ENCODE results near the gene ESPNL. TPM values are rescaled to one million over a fixed set of nuclear protein-coding genes. Genes with fewer than 3 reads are reported as not detected.

ESPNL gene
- total and polyA plus RNA-seq, 9 of the 15 experiments (the other 6 are each of a cell fraction or from before 2014, with no cell fraction given), result 0.03 to 0.09 (median 0.05) TPM; not detected in 3

DNA sequence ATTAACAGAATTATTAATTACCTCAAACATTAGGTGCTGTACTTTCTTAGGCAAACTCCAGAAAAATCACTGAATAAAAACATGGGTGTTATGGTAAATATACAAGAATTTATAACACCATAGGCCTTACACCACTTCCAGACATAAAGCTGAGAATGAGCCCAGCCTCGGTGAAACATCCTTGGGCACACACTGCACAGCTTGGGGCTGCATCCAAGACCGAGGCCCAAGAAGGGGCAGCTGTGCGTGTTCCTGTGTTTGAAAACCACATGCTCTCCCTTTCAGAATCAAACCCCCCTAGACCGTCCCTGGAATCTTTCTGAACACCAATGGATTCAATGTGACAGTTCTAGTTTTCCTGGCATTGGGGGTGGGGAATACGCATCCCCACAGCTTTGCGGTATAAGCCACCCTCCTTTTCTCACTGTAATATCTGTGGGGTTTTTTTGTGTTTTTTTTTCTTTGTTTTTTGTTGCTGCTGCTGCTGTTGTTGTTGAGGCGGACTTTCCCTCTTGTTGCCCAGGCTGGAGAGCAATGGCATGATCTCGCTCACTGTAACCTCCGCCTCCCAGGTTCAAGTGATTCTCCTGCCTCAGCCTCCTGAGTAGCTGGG lies 71.5 kb downstream of the ESPNL start (continued):
- no peak for TF ChIP-seq ZC3H4 (CRISPR knock-in tag; IDR thresholded peaks at IDR 0.05; ENCODE audit: borderline replicate concordance)

DNA sequence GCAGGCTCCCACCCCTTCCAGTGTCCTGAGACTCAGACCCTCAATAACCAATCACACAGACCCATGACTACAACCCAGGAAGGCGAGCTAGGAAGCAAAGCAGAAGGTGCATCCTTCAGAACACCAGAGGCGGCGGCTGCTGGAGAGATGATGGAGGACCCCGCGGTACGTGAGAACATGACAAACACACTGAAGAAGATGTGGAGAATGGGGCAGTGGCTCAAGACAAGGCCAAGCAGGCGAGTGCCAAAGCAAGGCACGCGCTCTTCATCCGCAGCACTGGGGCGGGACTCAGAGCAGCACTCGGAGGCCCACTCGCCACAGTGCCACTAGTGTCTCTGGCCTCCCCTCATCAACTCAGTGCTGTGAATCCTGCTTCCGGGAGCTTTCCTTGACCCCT lies 72.3 kb downstream of the ESPNL start:
- in situ Hi-C loops (cut with MboI), result no loop called here
- no peak for FAIRE-seq
- no peaks in the 10 kb centered on the region for H3K27me3 ChIP-seq (ENCODE audit: control insufficient read depth in 2 of 2, insufficient read depth in 2 of 2, low read length in 2 of 2)
- no peak overlapping the region for H3K4me2 ChIP-seq (ENCODE audit: insufficient read depth, low read length)
- no peak overlapping the region for H3K27ac ChIP-seq (ENCODE audit: extremely low read depth, low read depth, low read length)
- peaks cover 18 to 29% of the 10 kb centered on the region in 2 experiments for H3K4me1 ChIP-seq (replicated peaks in 1 of 2; ENCODE audit: control insufficient read depth in 2 of 2, insufficient read depth in 2 of 2, low read length in 2 of 2)
- H2AFZ ChIP-seq (ENCODE audit: low read depth, low read length), result no peak overlapping the region
- H3K4me3 ChIP-seq, result no peak overlapping the region
- DNase-seq (ENCODE audit: extremely low read depth in 1 of 4, low spot score in 3 of 4), result no peak
- no peaks in the 10 kb centered on the region for H3K9me3 ChIP-seq (replicated peaks; ENCODE audit: control insufficient read depth, insufficient read depth, low read depth, low read length)
- H3K9ac ChIP-seq (ENCODE audit: insufficient read depth in 1 of 2, low read depth in 2 of 2, low read length in 2 of 2), result no peak overlapping the region; a peak in 1 of 4 replicates
- WGBS (ENCODE audit: insufficient coverage, low coverage, missing lambda C conversion rate), result 95% methylated on average over 8 of the region's 14 CpGs
- POLR2A ChIA-PET, result interaction anchor here (0.5 kb wide), 1 partner anchor 14 kb away, joined by 3 read pairs; no protein-coding TSS in a partner anchor
- no peaks in the 10 kb centered on the region; the same call in 2 of the 3 replicates for H3K79me2 ChIP-seq (ENCODE audit: control insufficient read depth, insufficient read depth, low read length)
- no peaks in the 10 kb centered on the region for H4K20me1 ChIP-seq (replicated peaks; ENCODE audit: control insufficient read depth, insufficient read depth, low read length)
- CTCF ChIA-PET (ENCODE audit: low intra/inter-chr PET ratio), result no interaction called here
- peaks cover 65% of the 10 kb centered on the region for H3K36me3 ChIP-seq (ENCODE audit: control insufficient read depth, insufficient read depth, low read length)
- no peak for TF ChIP-seq GABPB2 (CRISPR knock-in tag; conservative IDR thresholded peaks at IDR 0.05)
- 0 out of 2 replicates have a peak, but pooled peaks have one; percentile 26 for TF ChIP-seq POLR2G (IDR thresholded peaks at IDR 0.05; ENCODE audit: low read depth, low read length)
- intact Hi-C loops (cut with micrococcal nuclease), result no loop called here
- BruUV-seq (replicated peaks), result no TSS peak
- ATAC-seq, result no peak
- peaks cover 4% of the 10 kb centered on the region for H3K9me1 ChIP-seq (ENCODE audit: control insufficient read depth, insufficient read depth, low read length)

DNA sequence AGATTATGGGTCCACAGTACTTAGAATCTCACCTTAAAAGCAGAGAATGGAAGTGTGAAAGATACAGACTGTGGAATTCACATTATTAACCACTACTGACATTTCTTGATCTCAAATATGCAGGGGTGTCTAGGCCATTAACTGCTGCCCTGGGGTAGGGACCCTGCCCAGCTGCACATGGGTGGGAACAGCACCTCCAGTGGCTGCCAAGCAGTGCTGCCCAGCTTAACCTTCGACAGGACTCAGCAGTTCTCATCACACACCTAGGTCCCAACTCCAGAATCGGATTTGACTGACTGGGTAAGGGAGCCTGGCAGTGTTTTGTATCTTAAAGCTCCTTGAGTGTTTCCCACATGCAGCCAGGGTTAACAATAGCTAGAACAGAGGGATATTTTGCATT lies 73.6 kb downstream of the ESPNL start:
- Histone ChIP-seq H3K9ac (ENCODE audit: insufficient read depth in 1 of 2, low read depth in 2 of 2, low read length in 2 of 2) (no peak overlapping the region), H3K4me3 (no peak overlapping the region), H3K36me3 (ENCODE audit: control insufficient read depth, insufficient read depth, low read length) (peaks cover 75% of the 10 kb centered on the region), H3K4me2 (ENCODE audit: insufficient read depth, low read length) (no peak overlapping the region), H3K79me2 (ENCODE audit: control insufficient read depth, insufficient read depth, low read length) (no peaks in the 10 kb centered on the region; the same call in 2 of the 3 replicates), H3K9me1 (ENCODE audit: control insufficient read depth, insufficient read depth, low read length) (no peaks in the 10 kb centered on the region), H3K27ac (ENCODE audit: extremely low read depth, low read depth, low read length) (no peak overlapping the region), H3K4me1 (replicated peaks in 1 of 2; ENCODE audit: control insufficient read depth in 2 of 2, insufficient read depth in 2 of 2, low read length in 2 of 2) (peaks cover 8 to 17% of the 10 kb centered on the region in 2 experiments), H4K20me1 (replicated peaks; ENCODE audit: control insufficient read depth, insufficient read depth, low read length) (no peaks in the 10 kb centered on the region), H3K9me3 (replicated peaks; ENCODE audit: control insufficient read depth, insufficient read depth, low read depth, low read length) (no peaks in the 10 kb centered on the region), H3K27me3 (ENCODE audit: control insufficient read depth in 2 of 2, insufficient read depth in 2 of 2, low read length in 2 of 2) (no peaks in the 10 kb centered on the region), H2AFZ (ENCODE audit: low read depth, low read length) (no peak overlapping the region)
- FAIRE-seq (no peak), DNase-seq (ENCODE audit: extremely low read depth in 1 of 4, low spot score in 3 of 4) (no peak), ATAC-seq (peak; percentile 32; the same call in 1 of the 3 replicates)
- intact Hi-C loops (cut with micrococcal nuclease) (no loop called here), in situ Hi-C loops (cut with MboI) (no loop called here)
- TF ChIP-seq, protein P1, sequence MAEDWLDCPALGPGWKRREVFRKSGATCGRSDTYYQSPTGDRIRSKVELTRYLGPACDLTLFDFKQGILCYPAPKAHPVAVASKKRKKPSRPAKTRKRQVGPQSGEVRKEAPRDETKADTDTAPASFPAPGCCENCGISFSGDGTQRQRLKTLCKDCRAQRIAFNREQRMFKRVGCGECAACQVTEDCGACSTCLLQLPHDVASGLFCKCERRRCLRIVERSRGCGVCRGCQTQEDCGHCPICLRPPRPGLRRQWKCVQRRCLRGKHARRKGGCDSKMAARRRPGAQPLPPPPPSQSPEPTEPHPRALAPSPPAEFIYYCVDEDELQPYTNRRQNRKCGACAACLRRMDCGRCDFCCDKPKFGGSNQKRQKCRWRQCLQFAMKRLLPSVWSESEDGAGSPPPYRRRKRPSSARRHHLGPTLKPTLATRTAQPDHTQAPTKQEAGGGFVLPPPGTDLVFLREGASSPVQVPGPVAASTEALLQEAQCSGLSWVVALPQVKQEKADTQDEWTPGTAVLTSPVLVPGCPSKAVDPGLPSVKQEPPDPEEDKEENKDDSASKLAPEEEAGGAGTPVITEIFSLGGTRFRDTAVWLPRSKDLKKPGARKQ (CRISPR knock-in tag; IDR thresholded peaks at IDR 0.05), result no peak
- TF ChIP-seq STAT5A (IDR thresholded peaks at IDR 0.05; ENCODE audit: borderline replicate concordance, low read length), result no peak
- TF ChIP-seq, protein P2, sequence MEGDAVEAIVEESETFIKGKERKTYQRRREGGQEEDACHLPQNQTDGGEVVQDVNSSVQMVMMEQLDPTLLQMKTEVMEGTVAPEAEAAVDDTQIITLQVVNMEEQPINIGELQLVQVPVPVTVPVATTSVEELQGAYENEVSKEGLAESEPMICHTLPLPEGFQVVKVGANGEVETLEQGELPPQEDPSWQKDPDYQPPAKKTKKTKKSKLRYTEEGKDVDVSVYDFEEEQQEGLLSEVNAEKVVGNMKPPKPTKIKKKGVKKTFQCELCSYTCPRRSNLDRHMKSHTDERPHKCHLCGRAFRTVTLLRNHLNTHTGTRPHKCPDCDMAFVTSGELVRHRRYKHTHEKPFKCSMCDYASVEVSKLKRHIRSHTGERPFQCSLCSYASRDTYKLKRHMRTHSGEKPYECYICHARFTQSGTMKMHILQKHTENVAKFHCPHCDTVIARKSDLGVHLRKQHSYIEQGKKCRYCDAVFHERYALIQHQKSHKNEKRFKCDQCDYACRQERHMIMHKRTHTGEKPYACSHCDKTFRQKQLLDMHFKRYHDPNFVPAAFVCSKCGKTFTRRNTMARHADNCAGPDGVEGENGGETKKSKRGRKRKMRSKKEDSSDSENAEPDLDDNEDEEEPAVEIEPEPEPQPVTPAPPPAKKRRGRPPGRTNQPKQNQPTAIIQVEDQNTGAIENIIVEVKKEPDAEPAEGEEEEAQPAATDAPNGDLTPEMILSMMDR (IDR thresholded peaks at IDR 0.05 in 2 of 3, conservative IDR thresholded peaks at IDR 0.05 in 1 of 3; ENCODE audit: insufficient read depth in 2 of 3, low read depth in 1 of 3, low read length in 3 of 3), result peak; percentile 8 to 35 (median 9); a peak in 1 of 6 replicates
- no TSS peak for BruUV-seq (replicated peaks)
- ChIA-PET CTCF (ENCODE audit: low intra/inter-chr PET ratio) (no interaction called here), POLR2A (no interaction called here)
- WGBS (ENCODE audit: insufficient coverage, low coverage, missing lambda C conversion rate), result 70% methylated on average over 2 of the region's 2 CpGs
